HG03442 (cell line): ENCODE data around the gene PRM1.

Experiments used
- ATAC-seq: cut with Tn5 transposase; IDR thresholded peaks from one replicate; pipeline ENCODE4 v1.9.1; 2021; ENCODE audit warnings: mild to moderate bottlenecking, moderate library complexity; ENCODE audit not compliant: unreplicated experiment

Gene PRM1

DNA sequence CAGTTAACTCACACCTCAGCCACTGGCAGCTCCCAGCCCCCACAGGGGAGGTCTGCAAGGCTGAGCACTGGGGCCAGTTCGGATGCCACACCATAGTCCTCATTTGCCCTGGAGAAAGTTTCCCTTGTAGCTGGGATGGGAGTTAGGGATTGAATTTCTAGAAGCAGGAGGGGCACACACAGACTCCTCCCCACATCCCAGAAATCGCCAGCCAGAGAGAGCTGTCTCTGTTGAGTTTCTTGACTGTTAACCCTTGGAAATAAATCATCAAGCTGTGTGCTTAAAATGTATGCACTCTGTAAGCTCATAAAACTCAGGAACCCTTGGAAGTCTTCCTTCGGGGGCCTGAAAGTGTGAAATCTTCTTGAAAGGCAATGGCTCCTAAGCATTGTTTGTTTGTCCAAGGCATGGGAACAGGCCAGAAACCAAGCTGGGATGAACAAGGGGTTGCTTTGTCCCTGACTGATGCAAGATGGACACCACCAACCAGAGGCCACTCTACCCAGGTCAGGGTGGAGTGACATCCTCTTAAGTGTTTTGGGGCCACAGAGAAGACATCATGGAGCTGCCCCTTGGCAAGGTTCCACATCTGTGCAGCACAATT, 7.3 kb downstream of the PRM1 start:
- ATAC-seq = no peak

DNA sequence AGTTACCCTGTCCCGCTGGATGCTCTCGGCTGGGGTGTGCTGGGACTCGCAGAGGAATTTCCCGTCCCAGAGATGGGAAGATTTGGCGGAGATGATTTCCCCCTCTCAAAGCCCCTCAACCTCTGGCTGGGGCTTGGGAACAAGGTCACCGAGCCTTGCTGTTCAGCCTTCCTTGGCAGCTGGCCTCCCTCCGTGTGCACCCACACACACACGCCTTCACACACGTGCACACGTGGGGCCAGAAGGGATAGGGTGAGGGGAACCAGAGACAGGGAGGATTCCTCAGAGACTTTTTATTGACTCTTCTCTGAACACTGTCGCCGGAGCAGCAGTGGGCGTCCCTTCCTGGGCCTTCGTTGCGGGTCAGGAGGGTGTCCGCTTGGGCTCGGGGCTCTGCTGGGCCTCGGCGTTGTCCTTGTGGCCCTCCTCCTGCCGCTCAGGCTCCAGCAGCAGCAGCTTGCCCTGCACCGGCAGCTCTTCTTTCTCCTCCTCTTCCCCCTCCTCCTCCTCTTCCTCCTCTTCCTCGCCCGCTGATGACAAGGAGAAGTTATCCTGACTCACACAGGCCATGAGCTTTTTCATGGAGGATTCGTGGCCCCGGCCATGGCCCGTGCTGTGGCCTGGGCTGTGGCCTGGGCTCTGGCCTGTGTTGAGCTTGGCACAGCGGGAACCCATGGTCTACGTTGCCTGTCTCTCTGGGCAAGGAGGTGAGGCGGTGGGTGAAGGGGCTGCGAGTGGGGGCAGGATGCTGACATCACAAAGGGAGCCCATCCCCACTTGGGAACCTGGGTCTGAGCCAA, 8.0 kb downstream of the PRM1 start, which contains the start of gene PRM3:
PRM3 (minus strand) TSS at position 709 of the 800 bp plus-strand sequence; CDS start at position 675, 34 bp downstream.
- no peak for ATAC-seq

- no peak for ATAC-seq
Observed at GRCh38 chr16:11272484-11272883, 8.6 kb downstream of the PRM1 start.

DNA sequence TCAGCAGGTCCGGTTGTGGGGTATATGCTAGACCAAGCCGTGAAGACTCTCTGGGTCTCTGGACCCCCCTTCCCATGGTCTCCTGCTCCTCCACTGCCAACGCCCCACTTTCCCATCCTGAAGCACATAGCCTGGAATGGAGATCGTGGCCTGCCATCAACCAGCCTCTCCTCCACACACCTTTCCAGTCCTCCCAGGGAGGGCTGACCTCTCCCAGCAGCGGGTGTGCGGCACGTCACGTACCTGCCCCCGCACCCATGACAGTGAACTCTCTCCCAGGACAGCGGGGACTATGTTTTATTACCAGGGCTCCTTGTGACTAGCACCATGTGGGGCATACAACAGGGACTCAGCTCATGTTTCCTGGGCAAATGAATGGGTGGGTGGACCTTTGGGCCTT, 9.5 kb downstream of the PRM1 start:
- no peak for ATAC-seq

DNA sequence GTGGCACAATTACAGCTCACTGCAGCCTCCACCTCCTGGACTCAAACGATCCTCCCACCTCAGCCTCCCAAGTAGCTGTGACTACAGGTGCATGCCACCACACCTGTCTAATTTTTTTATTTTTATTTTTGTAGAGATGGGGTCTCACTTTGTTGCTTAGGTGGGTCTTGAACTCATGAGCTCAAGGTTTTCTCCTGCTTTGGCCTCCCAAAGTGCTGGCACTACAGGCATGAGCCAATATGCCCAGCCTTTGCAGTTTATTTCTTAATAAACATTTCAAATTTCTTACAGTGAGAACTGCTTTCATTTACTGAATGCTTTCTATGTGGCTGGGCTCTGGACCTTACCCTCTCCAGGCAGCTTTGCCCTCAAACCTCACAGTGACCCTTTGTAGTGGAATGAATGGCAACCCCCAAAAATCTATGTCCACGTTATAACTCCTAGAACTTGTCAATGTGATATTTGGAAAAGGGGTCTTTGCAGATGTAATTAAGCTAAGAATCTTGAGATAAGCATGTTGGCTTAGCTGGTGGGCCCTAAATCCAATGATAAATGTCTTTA, 10.4 kb downstream of the PRM1 start:
- ATAC-seq = no peak

DNA sequence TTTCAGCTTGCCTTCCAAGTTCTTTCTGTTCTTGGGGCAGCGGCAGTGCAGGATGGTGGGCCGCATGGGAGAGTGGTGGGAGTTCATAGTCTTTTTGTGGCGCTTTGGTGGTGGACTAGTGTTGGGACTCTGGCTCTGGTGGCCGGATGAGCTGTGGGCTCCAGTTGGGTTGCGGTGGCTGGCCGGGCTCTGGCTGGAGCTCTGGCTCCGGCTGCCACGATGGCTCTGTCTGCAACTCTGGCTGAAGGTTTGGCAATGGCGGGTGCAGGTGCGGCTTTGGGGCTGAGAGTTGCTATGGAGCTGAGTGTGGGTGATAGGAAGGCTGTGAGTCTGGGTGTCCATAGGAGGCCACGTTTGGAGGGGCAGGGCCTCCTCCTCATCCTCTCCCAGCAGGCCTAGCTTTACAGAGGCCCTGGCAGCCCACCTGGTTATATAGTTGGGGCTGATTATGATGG, 12.2 kb downstream of the PRM1 start, which contains the start of gene TNP2:
TNP2 (minus strand) TSS at position 405 of the 455 bp plus-strand sequence; CDS start at position 342, 63 bp downstream.
- ATAC-seq = no peak

DNA sequence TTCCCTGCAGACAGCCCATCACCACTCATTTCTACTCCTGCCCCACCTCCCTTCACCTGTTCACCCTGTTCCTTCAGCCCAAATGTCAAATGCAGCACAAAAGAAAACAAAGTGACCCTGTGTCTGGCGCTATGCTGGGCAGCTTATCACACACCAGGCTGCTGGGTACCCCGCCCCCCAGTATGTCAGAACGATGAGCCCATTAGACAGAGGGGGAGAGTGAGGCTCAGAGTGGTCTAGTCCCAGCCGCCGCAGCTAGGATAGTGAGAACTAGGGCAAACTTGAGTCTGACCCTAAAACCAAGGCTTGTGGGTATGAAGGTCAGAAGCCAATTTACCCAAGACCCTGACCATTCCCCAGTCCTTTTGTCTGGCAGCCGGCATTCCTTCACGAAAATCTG, 16.0 kb downstream of the PRM1 start:
- no peak for ATAC-seq

DNA sequence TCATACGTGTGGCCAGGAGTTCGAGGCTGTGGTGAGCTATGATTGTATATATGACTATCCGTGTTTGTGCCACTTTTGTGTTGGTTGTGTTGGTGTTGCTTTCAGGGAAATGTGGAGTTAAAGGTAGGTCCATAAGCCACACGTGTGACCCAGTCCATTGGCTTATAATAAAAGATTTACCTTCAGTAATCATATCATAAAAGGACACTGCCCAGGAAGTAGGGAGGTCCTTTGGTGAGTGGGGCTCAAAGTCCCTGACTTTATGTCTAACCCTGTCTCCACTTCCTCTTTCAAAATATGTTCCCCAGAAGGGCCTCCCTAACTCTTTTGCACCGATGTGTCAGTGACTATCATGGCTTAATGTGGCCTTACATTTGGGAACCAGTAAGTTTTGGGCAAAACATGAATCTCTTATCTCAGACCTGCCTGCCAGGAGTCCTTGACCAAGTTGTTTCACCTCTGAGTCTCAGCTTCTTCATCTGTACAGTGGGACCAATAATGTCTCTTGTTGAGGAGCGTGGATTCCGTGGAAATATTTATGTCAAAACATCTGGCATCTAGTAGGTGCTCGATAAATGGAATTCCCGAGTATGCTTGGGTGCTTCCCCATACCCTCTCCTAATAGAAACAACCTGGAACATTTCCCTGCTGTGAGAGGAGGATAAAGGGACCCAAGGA, 16.8 kb downstream of the PRM1 start:
- no peak for ATAC-seq

GRCh38 chr16:11263737-11264136, 17.4 kb downstream of the PRM1 start:
- ATAC-seq = no peak

- no peak for ATAC-seq
Observed at GRCh38 chr16:11262915-11263314, 18.2 kb downstream of the PRM1 start.

- no peak for ATAC-seq
Observed at GRCh38 chr16:11260596-11260966, 20.5 kb downstream of the PRM1 start.

- no peak for ATAC-seq
Observed at GRCh38 chr16:11259655-11260595, 21.2 kb downstream of the PRM1 start.

GRCh38 chr16:11258553-11259492, 22.3 kb downstream of the PRM1 start:
- ATAC-seq = no peak

- ATAC-seq = no peak
Observed at GRCh38 chr16:11257131-11257938, 23.8 kb downstream of the PRM1 start.

GRCh38 chr16:11256661-11257130, 24.4 kb downstream of the PRM1 start:
- ATAC-seq = no peak

- ATAC-seq = peak; percentile 44
Observed at GRCh38 chr16:11255737-11256660, 25.1 kb downstream of the PRM1 start, which contains the start of gene SOCS1. SOCS1 (minus strand) TSS chr16:11256204; CDS start chr16:11255478, 726 bp downstream.
